Stimulated activated CD4-positive, alpha-beta T cell treated with anti-CD3 and anti-CD28 coated beads, Interleukin-4, amount 100 ng/mL, for 24 hours (primary cell): ENCODE measurements around the gene MAGEB4.
"Not testable (repeated sequence)": the region's sequence is repeated elsewhere in the genome, so short reads cannot be mapped to it uniquely, and the experiment has no call there.

Source experiments
- DNase-seq: peaks from one replicate; pipeline ENCODE4 v3.0.0-alpha.2; 2020

The MAGEB4 gene

GRCh38 chrX:30241724-30242415, at the start of gene MAGEB4:
Gene MAGEB4, plus strand, starts transcription at chrX:30242000. Its CDS starts 136 bp downstream, at chrX:30242136.
- no peak for DNase-seq

- not testable (repeated sequence) for DNase-seq
Observed at GRCh38 chrX:30193910-30194309, 47.9 kb upstream of the MAGEB4 start.

- DNase-seq = no peak
Observed at GRCh38 chrX:30196322-30196721, 45.5 kb upstream of the MAGEB4 start.

GRCh38 chrX:30212172-30212571, 29.6 kb upstream of the MAGEB4 start:
- DNase-seq = no peak

- DNase-seq = no peak
Observed at GRCh38 chrX:30215357-30215843, 26.4 kb upstream of the MAGEB4 start, which contains the start of gene MAGEB2. Gene MAGEB2, plus strand, starts transcription at chrX:30215563. Its CDS starts 3,018 bp downstream, at chrX:30218581.

GRCh38 chrX:30217465-30217864, 24.3 kb upstream of the MAGEB4 start:
- no peak for DNase-seq

GRCh38 chrX:30219372-30219771, 22.4 kb upstream of the MAGEB4 start:
- DNase-seq = no peak

DNA sequence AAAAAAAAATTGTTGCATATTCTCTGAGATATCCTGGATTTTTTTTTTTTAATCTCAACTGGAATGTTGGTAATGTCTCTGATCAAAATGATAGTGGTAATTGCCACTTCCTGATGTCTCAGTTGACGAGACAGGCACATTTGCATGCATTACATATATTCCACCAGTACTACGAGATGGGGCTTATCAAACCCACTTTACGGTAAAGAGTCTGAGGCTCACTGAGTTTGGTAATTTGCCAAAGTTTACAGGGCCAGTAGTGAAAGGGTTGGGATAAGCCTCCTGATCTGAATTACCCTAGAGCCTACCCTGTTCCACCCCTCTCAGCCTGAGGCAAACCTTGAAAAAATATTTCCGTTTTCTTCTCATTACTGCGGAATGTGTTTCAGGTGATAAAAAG, 21.1 kb upstream of the MAGEB4 start:
- no peak for DNase-seq

DNA sequence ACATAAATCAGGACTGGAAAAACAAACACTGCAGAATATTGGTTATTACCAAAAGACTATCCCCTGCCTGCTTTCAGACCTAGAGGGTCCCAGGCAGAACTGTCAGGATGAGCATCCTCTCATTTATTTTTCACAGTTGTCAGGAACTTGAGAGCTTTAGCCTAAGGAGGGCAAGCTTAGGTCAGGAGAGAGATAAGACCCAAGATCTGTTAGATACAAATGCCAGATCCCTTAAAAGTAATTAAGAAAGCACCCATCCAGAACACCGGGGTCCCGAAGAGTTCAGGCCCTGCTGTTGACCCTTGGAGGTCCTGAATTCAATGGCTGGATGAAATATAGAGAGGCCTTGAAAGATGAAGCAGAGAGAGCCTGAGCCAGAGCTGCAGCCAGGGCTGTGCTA, 17.3 kb upstream of the MAGEB4 start:
- no peak for DNase-seq

- no peak for DNase-seq
Observed at GRCh38 chrX:30228526-30228925, 13.3 kb upstream of the MAGEB4 start.

- no peak for DNase-seq
Observed at GRCh38 chrX:30230395-30230794, 11.4 kb upstream of the MAGEB4 start, which contains the start of gene MAGEB3. Gene MAGEB3, plus strand, starts transcription at chrX:30230657. Its CDS starts 5,268 bp downstream, at chrX:30235925.

GRCh38 chrX:30246769-30247489, 5.1 kb downstream of the MAGEB4 start, which contains the start of gene MAGEB1:
Gene MAGEB1, plus strand, starts transcription at chrX:30247146. Its CDS starts 3,348 bp downstream, at chrX:30250494.
- no peak for DNase-seq

- DNase-seq = no peak
Observed at GRCh38 chrX:30248854-30249253, 7.1 kb downstream of the MAGEB4 start.

- no peak for DNase-seq
Observed at GRCh38 chrX:30253257-30253656, 11.5 kb downstream of the MAGEB4 start.

- no peak for DNase-seq
Observed at GRCh38 chrX:30259927-30260326, 18.1 kb downstream of the MAGEB4 start.

DNA sequence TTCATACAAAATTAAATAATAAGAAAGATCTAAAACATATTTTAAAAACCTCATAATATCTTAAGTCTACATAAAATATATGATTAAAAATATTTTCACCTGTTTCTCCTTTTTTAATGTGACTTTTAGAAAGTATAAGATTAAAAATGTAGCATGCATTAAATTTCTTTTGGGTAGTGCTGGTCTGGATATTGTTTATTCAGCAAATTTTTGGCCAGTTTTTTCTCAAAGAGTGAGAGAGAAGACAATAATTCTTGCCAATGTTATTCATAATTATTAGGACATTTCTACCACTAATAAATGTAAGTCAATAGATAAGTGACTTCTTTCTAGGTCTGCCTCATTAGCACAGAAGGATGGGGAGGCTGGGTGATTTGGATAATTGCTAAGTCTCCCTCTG, 19.2 kb downstream of the MAGEB4 start:
- DNase-seq = no peak

DNA sequence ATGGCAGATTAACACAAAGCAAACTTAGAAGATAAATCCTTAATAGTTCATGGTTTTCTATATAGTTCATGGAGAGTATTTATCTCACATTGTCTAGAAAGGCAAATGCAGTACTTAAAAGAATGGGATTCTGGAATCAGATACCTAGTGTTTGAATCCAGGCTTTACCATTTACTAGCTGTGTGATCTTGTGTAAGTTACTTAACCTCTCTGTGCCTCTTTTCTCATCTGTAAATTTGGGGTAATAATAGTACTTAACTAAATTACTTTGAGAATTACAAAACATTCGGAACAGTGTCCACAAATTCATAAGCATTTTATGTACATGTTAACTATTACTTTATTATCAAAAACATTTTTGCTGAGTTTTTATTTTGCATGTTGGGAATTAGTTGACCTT, 21.0 kb downstream of the MAGEB4 start:
- DNase-seq = no peak

DNA sequence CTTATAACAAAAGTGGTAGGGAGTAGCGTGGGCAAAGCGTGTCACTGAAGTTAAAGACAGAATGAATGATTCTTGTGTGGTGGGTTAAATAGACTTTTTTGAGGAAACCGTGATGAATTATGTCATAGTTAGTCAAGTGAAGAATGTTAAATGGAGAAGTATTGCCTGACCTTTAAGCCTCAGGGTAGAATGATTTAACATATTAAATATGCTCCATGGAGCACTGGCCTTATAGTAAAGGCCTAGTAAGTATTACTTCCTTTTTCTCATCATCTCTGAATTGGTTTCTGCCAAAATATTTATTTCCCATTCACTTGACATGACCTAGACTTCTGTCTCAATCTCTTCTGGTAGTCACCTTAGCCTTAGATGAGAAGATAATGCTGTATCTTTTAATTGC, 28.8 kb downstream of the MAGEB4 start:
- DNase-seq = no peak

- DNase-seq = no peak
Observed at GRCh38 chrX:30275498-30275897, 33.7 kb downstream of the MAGEB4 start.

GRCh38 chrX:30278365-30278764, 36.6 kb downstream of the MAGEB4 start:
- DNase-seq = no peak

DNA sequence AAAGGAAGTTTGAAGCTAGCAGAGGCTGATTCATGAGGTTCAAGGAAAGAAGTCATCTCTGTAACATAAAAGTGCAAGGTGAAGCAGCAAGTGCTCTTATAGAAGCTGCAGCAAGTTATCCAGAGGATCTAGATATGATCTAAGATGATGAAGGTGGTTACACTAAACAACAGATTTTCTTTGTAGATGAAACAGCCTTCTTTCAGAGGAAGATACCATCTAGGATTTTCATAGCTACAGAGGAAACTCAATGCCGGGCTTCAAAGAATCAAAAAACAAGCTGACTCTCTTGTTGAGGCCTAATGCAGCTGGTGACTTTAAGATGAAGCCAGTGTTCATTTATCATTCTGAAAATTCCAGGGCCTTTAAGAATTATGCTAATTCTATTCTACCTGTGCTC, 38.6 kb downstream of the MAGEB4 start:
- no peak for DNase-seq

GRCh38 chrX:30282527-30282926, 40.7 kb downstream of the MAGEB4 start:
- DNase-seq = no peak

DNA sequence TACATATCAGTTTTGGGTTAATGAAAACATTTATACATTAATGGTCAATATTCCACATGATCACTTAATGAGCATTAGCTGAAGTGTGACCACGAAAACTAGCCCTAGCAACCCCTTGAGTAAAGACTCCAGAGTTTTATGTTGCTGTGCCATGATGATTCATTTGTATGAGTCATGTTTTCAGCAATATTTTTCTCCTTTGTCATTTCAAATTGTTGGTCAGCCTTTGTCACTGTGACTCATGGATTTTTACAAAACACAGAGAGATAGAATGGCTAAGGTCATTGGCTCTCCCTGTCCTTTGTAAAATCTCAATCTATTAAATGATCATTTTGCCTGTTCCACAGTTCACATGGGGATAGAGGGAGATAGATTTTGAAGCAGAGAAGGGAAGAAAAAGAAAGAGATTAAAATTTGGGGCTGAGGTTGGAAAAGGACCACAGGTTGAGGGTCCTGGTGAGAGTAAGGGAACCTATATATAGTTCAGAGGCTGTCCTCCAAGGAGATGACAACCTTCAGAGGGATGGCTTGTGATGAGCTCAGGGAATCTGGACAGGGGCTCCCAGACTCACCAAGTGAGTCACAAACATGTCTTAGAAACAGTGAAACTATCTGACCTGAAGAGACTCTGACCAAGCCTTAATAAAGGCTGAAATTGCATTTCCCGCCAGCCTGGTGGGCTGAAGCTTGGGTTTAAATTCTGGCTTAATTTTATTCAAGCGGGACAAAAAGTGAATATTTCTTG, 41.8 kb downstream of the MAGEB4 start:
- no peak for DNase-seq
